ENCODE measurements around the gene DYNLL2. TPM values are rescaled to one million over a fixed set of nuclear protein-coding genes. Genes with fewer than 3 reads are reported as not detected.

Gene DYNLL2
- total RNA-seq, 4 donors from 2014 or later: 14.6 to 22.4 (median 16.5) TPM

DNA sequence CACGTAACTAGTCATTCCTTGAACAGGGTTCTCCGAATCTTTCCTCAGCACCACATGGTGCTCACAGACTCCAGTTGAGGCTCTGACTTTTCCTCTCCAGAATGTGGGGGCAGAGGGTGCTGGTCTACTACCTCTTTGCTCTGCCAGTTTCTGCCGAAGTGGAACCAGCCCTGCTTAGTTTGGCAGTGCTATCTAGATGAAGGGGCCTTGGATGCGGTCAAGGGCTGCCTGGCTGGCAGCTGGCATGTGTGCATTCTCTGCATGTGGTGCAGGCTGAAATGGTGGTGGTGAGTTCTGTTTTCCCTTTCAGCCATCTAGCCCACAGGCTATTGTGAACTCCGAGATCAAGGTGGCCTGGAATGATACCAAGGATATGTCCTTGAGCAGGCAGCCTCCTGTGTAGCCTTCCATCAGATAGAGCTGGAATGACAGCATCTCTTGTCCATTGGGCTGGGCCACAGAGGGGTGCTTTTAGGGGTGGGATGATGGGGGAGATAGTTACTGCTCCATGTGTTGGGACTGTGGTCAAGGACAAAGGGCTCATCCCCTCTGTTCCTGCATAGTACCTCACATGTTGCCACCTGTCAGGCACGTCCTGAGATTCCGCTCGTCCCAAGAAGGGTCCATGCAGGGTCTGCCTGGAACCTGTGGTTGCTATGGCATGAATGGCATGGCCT is 2.0 kb downstream of the DYNLL2 start:
- H3K27ac ChIP-seq: no peak overlapping the region

DNA sequence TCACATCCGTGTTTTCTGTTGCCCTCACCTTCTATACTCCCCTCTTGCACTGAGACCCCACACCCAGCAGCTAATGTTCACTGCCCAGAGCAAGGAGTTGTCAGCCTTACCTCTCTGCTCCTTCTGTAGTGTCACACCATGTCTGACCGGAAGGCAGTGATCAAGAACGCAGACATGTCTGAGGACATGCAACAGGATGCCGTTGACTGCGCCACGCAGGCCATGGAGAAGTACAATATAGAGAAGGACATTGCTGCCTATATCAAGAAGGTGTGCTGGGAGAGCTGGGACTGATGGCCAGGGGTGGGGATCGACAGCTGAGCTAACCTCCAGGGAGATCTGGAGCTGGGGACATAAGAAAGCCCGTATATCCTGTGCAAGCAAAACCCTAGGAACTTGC is 3.7 kb downstream of the DYNLL2 start:
- no peaks in the 10 kb centered on the region for H3K27me3 ChIP-seq
- H3K9me3 ChIP-seq: no peaks in the 10 kb centered on the region
- no peak for TF ChIP-seq CTCF (IDR thresholded peaks at IDR 0.05)
- TF ChIP-seq EP300 (IDR thresholded peaks at IDR 0.05): no peak
- TF ChIP-seq POLR2A (IDR thresholded peaks at IDR 0.05): no peak
- no peak for TF ChIP-seq POLR2AphosphoS5 (IDR thresholded peaks at IDR 0.05)
- no peak overlapping the region for H3K4me3 ChIP-seq
- no peak for DNase-seq (ENCODE audit: low spot score in 2 of 2)
- H3K27ac ChIP-seq: no peak overlapping the region
- H3K36me3 ChIP-seq: peaks cover 42% of the 10 kb centered on the region
- H3K4me1 ChIP-seq: peaks cover 34% of the 10 kb centered on the region
- 71% methylated on average over 8 of the region's 8 CpGs for WGBS

More for the DNA sequence above, 2.0 kb downstream of the DYNLL2 start:
- 53% methylated on average over 8 of the region's 8 CpGs for WGBS
- H3K36me3 ChIP-seq: peaks cover 24% of the 10 kb centered on the region
- H3K4me1 ChIP-seq: peaks cover 34% of the 10 kb centered on the region
- no peak for DNase-seq (ENCODE audit: low spot score in 2 of 2)
- H3K9me3 ChIP-seq: no peaks in the 10 kb centered on the region
- no peaks in the 10 kb centered on the region for H3K27me3 ChIP-seq
- peak overlapping the region; percentile 94 for H3K4me3 ChIP-seq
- TF ChIP-seq POLR2AphosphoS5 (IDR thresholded peaks at IDR 0.05) (no peak), CTCF (IDR thresholded peaks at IDR 0.05) (no peak), POLR2A (IDR thresholded peaks at IDR 0.05) (no peak), EP300 (IDR thresholded peaks at IDR 0.05) (no peak)

- no peak overlapping the region for H3K27ac ChIP-seq
- no peak overlapping the region for H3K4me3 ChIP-seq
- peaks cover 28% of the 10 kb centered on the region for H3K4me1 ChIP-seq
- H3K27me3 ChIP-seq: no peaks in the 10 kb centered on the region
- TF ChIP-seq EP300 (IDR thresholded peaks at IDR 0.05) (no peak), POLR2A (IDR thresholded peaks at IDR 0.05) (no peak), POLR2AphosphoS5 (IDR thresholded peaks at IDR 0.05) (no peak), CTCF (IDR thresholded peaks at IDR 0.05) (no peak)
- DNase-seq (ENCODE audit: low spot score in 2 of 2): no peak
- no peaks in the 10 kb centered on the region for H3K9me3 ChIP-seq
- H3K36me3 ChIP-seq: peaks cover 58% of the 10 kb centered on the region
- 66% methylated on average over 5 of the region's 5 CpGs for WGBS
These were observed 5.4 kb downstream of the DYNLL2 start for GRCh38 chr17:58088624-58089023.

GRCh38 chr17:58089111-58089510 is 5.9 kb downstream of the DYNLL2 start:
- no peak overlapping the region for H3K27ac ChIP-seq
- H3K9me3 ChIP-seq: no peaks in the 10 kb centered on the region
- no peak for TF ChIP-seq POLR2A (IDR thresholded peaks at IDR 0.05)
- TF ChIP-seq CTCF (IDR thresholded peaks at IDR 0.05): no peak
- no peak for TF ChIP-seq POLR2AphosphoS5 (IDR thresholded peaks at IDR 0.05)
- no peak for TF ChIP-seq EP300 (IDR thresholded peaks at IDR 0.05)
- DNase-seq (ENCODE audit: low spot score in 2 of 2): no peak
- H3K4me3 ChIP-seq: no peak overlapping the region
- no peaks in the 10 kb centered on the region for H3K27me3 ChIP-seq
- H3K4me1 ChIP-seq: peaks cover 28% of the 10 kb centered on the region
- peaks cover 61% of the 10 kb centered on the region for H3K36me3 ChIP-seq
- WGBS: 77% methylated on average over 11 of the region's 11 CpGs

DNA sequence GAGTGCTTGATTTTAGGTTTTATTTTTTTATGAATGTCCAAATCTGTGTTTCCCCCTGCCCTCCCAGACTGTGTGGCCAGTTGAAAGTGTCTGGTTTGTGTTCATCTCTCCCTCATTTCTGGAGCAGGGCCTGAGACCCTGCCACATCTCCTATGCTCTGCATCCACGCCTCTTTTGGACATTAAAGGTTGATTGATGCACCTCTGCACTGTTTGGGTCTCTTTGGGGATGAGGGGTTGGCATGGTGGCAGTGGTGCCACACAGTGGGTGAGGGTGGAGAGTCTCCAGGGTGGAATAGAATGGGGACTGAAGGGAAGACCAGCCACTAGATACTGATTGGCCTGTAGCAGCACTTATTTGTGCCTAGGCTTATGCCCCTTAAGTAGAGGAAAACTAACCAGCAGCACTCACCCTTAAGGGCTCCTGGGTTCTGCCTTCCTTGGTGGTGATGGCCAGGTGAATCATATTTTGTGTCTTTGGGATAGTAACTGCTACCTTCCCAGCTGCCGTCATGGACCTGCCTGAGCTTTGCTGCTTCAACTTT is 7.9 kb downstream of the DYNLL2 start:
- peaks cover 65% of the 10 kb centered on the region for H3K36me3 ChIP-seq
- no peaks in the 10 kb centered on the region for H3K27me3 ChIP-seq
- peaks cover 8% of the 10 kb centered on the region for H3K4me1 ChIP-seq
- no peaks in the 10 kb centered on the region for H3K9me3 ChIP-seq
- no peak for DNase-seq (ENCODE audit: low spot score in 2 of 2)
- TF ChIP-seq CTCF (IDR thresholded peaks at IDR 0.05) (no peak), EP300 (IDR thresholded peaks at IDR 0.05) (no peak), POLR2A (IDR thresholded peaks at IDR 0.05) (no peak), POLR2AphosphoS5 (IDR thresholded peaks at IDR 0.05) (no peak)
- 75% methylated on average over 2 of the region's 2 CpGs for WGBS
- H3K4me3 ChIP-seq: no peak overlapping the region
- H3K27ac ChIP-seq: no peak overlapping the region
